Stimulated activated CD8-positive, alpha-beta memory T cell treated with anti-CD3 and anti-CD28 coated beads, Interleukin-15, amount 100 ng/mL, for 4 hours (primary cell): ENCODE results near the gene DNAI1.

ENCODE experiments used
- DNase-seq, 2 donors: peaks; one replicate each; pipeline ENCODE4 v3.0.0-alpha.2; 2020; ENCODE audit warnings: low read depth in 2 of 2

The DNAI1 gene

GRCh38 chr9:34557426-34558321 is 99.1 kb downstream of the DNAI1 start:
- DNase-seq: no peak

GRCh38 chr9:34558364-34558763 is 99.8 kb downstream of the DNAI1 start:
- no peak for DNase-seq

- DNase-seq: no peak
These were observed 100.5 kb downstream of the DNAI1 start for GRCh38 chr9:34558919-34559623.

GRCh38 chr9:34559624-34560455 is 101.2 kb downstream of the DNAI1 start:
- no peak for DNase-seq

GRCh38 chr9:34560599-34561214 is 102.1 kb downstream of the DNAI1 start:
- no peak for DNase-seq

- no peak for DNase-seq
These were observed 103.6 kb downstream of the DNAI1 start for GRCh38 chr9:34562135-34562745.

- no peak for DNase-seq
These were observed 104.7 kb downstream of the DNAI1 start for GRCh38 chr9:34563262-34563661.

- no peak for DNase-seq
These were observed 106.0 kb downstream of the DNAI1 start for GRCh38 chr9:34564617-34565016.

GRCh38 chr9:34565856-34566255 is 107.3 kb downstream of the DNAI1 start:
- no peak for DNase-seq

GRCh38 chr9:34566322-34566721 is 107.7 kb downstream of the DNAI1 start:
- no peak for DNase-seq

GRCh38 chr9:34566972-34567371 is 108.4 kb downstream of the DNAI1 start:
- no peak for DNase-seq

- DNase-seq: no peak
These were observed 109.5 kb downstream of the DNAI1 start for GRCh38 chr9:34568133-34568532.

- no peak for DNase-seq
These were observed 110.2 kb downstream of the DNAI1 start for GRCh38 chr9:34568774-34569173.

GRCh38 chr9:34570376-34570775 is 111.8 kb downstream of the DNAI1 start:
- no peak for DNase-seq
